Liver (tissue), 9 donors: ENCODE data around the gene TAC3. TPM values are rescaled to one million over a fixed set of nuclear protein-coding genes. Genes with fewer than 3 reads are reported as not detected.

Experiments
- DNase-seq: peaks from one replicate; pipeline ENCODE4 v3.0.0-alpha.2; 2017; ENCODE audit warnings: low spot score
- H3K27ac ChIP-seq, 2 donors: one replicate each; pipeline ENCODE4 v1.7.0; 2013; ENCODE audit warnings: inconsistent platforms in 2 of 2, low read length in 2 of 2, control low read depth in 1 of 2, low read depth in 1 of 2, mild to moderate bottlenecking in 1 of 2
- H3K27me3 ChIP-seq, 4 donors: one replicate each; pipeline versions ENCODE4 v1.6.1 to v1.7.0; 2013; ENCODE audit warnings: low read length in 3 of 4, inconsistent platforms in 1 of 4, mild to moderate bottlenecking in 1 of 4, moderate library complexity in 1 of 4; ENCODE audit not compliant: control insufficient read depth in 4 of 4, insufficient read depth in 4 of 4
- H3K36me3 ChIP-seq, 4 donors: one replicate each; pipeline versions ENCODE4 v1.6.1 to v1.7.0; 2013; ENCODE audit warnings: low read length in 3 of 4, mild to moderate bottlenecking in 3 of 4, low read depth in 1 of 4, moderate library complexity in 1 of 4; ENCODE audit not compliant: control insufficient read depth in 4 of 4, insufficient read depth in 3 of 4
- H3K4me1 ChIP-seq, 4 donors: one replicate each; pipeline versions ENCODE4 v1.6.1 to v1.7.0; 2013; ENCODE audit warnings: low read length in 3 of 4, mild to moderate bottlenecking in 3 of 4, moderate library complexity in 1 of 4; ENCODE audit not compliant: control insufficient read depth in 4 of 4, insufficient read depth in 4 of 4
- H3K4me3 ChIP-seq, 3 donors: one replicate each; pipeline versions ENCODE4 v1.6.1 to v1.7.0; 2013; ENCODE audit warnings: low read length in 3 of 3, control low read depth in 1 of 3, low read depth in 1 of 3, mild to moderate bottlenecking in 1 of 3
- H3K9ac ChIP-seq, 2 donors: one replicate each; pipeline ENCODE4 v1.7.0; 2013; ENCODE audit warnings: low read length in 2 of 2, mild to moderate bottlenecking in 2 of 2, moderate library complexity in 2 of 2, control low read depth in 1 of 2, low read depth in 1 of 2
- H3K9me3 ChIP-seq, 4 donors: one replicate each; pipeline versions ENCODE4 v1.6.1 to v1.7.0; 2013; ENCODE audit warnings: low read length in 3 of 4; ENCODE audit not compliant: control insufficient read depth in 4 of 4
- ATF3 ChIP-seq: IDR thresholded peaks from 2 replicates; pipeline ENCODE4 v1.6.1; 2016; ENCODE audit warnings: antibody characterized with exemption
- CTCF ChIP-seq: fragments of 150-350 bp; IDR thresholded peaks from 2 replicates; pipeline ENCODE4 v1.5.1; 2017; ENCODE audit warnings: improper control_type of control experiment, low read depth, low read length; ENCODE audit not compliant: missing input control
- FOXA1 ChIP-seq: IDR thresholded peaks from 2 replicates; pipeline ENCODE4 v1.6.1; 2016; ENCODE audit warnings: antibody characterized with exemption
- GABPA ChIP-seq, 2 donors: IDR thresholded peaks in 1 of 2; conservative IDR thresholded peaks in 1 of 2; 2 replicates each; pipeline ENCODE4 v1.6.1; 2016; ENCODE audit warnings: antibody characterized with exemption in 2 of 2, mild to moderate bottlenecking in 1 of 2, moderate library complexity in 1 of 2
- HNF4G ChIP-seq: IDR thresholded peaks from 2 replicates; pipeline ENCODE4 v1.6.1; 2016; ENCODE audit warnings: antibody characterized with exemption
- JUND ChIP-seq, 2 donors: IDR thresholded peaks; 2 replicates each; pipeline ENCODE4 v1.6.1; 2016; ENCODE audit warnings: antibody characterized with exemption in 2 of 2
- MAX ChIP-seq: IDR thresholded peaks from 2 replicates; pipeline ENCODE4 v1.6.1; 2016; ENCODE audit warnings: antibody characterized with exemption
- NR2F2 ChIP-seq: IDR thresholded peaks from 2 replicates; pipeline ENCODE4 v1.6.1; 2016; ENCODE audit warnings: antibody characterized with exemption
- RAD21 ChIP-seq, 2 donors: IDR thresholded peaks; 2 replicates each; pipeline ENCODE4 v1.6.1; 2016; ENCODE audit warnings: antibody characterized with exemption in 2 of 2, mild to moderate bottlenecking in 2 of 2
- SP1 ChIP-seq: IDR thresholded peaks from 2 replicates; pipeline ENCODE4 v1.6.1; 2018; ENCODE audit warnings: antibody characterized with exemption, mild to moderate bottlenecking
- TAF1 ChIP-seq: conservative IDR thresholded peaks from 2 replicates; pipeline ENCODE4 v1.6.1; 2016; ENCODE audit warnings: antibody characterized with exemption, mild to moderate bottlenecking
- YY1 ChIP-seq: IDR thresholded peaks from 2 replicates; pipeline ENCODE4 v1.6.1; 2016; ENCODE audit warnings: antibody characterized with exemption, mild to moderate bottlenecking
- ZBTB33 ChIP-seq: IDR thresholded peaks from 2 replicates; pipeline ENCODE4 v1.6.1; 2016; ENCODE audit warnings: antibody characterized with exemption
- WGBS: extraction: QIAGEN DNeasy Blood & Tissue Kit; methylation state at CpG from one replicate; pipeline ENCODE4 v1.1.7; 2013; 5-methylcytosine and 5-hydroxymethylcytosine counted together
- polyA plus RNA-seq, 2 donors: library from polyadenylated mRNA; stranded (reverse) in 1 of 2; unstranded in 1 of 2; fragments of 200-250 nt in 1 of 2; fragments of >200 nt in 1 of 2; fragmentation: Nextera tagmentation in 1 of 2; extraction: Ambion mirVana in 1 of 2; gene quantifications; one replicate each; pipeline versions ENCODE4 v1.2.1 to v1.2.3, GENCODE V29; 2013 to 2015
- total RNA-seq, 2 donors: library from RNA; depleted of rRNA; stranded (reverse); fragments of >200 nt; gene quantifications; one replicate each; pipeline ENCODE4 v1.2.3, GENCODE V29; 2014
- donor health status: healthy.
- donor health status: healthy.
- donor health status: healthy.
- donor health status: healthy.
- donor health status: healthy.

TAC3 gene
- total and polyA plus RNA-seq, 4 donors, result not detected

- TF ChIP-seq FOXA1, result no peak
- TF ChIP-seq CTCF, result peak; percentile 32
- WGBS, result under 1% methylated on average over 94 of the region's 94 CpGs
- H3K36me3 ChIP-seq, result peaks cover 5 to 13% (median 10%) of the 10 kb centered on the region in 4 donors
- H3K27me3 ChIP-seq, result no peaks in the 10 kb centered on the region
- H3K9ac ChIP-seq, result peak within 1 kb of the TSS; percentile 2 to 56
- peak within 1 kb of the TSS; percentile 12 to 46 for H3K27ac ChIP-seq
- H3K9me3 ChIP-seq, result no peaks in the 10 kb centered on the region
- peaks cover 8 to 48% (median 37%) of the 10 kb centered on the region in 4 donors for H3K4me1 ChIP-seq
- H3K4me3 ChIP-seq, result peak within 1 kb of the TSS; percentile 56 to 88 (median 69)
- DNase-seq, result peak; percentile 72
Measured at GRCh38 chr12:57005980-57006808, 10.1 kb downstream of the TAC3 start, which contains the start of gene ZBTB39. TSS of gene ZBTB39 (minus strand) at chr12:57006546. CDS start at chr12:57004917, 1,629 bp downstream.

- no peaks in the 10 kb centered on the region for H3K27me3 ChIP-seq
- TF ChIP-seq TAF1 (no peak), ATF3 (no peak), RAD21 (IDR thresholded peaks at IDR 0.05) (no peak), SP1 (no peak), GABPA (IDR thresholded peaks at IDR 0.05 in 1 of 2, conservative IDR thresholded peaks at IDR 0.05 in 1 of 2) (no peak), HNF4G (no peak), JUND (IDR thresholded peaks at IDR 0.05) (no peak), CTCF (no peak), NR2F2 (no peak), MAX (no peak), ZBTB33 (no peak), YY1 (no peak)
- no peak overlapping the region for H3K9ac ChIP-seq
- H3K27ac ChIP-seq, result no peak overlapping the region
- H3K9me3 ChIP-seq, result no peaks in the 10 kb centered on the region
- no peak overlapping the region for H3K4me3 ChIP-seq
- 91% methylated on average over 6 of the region's 6 CpGs for WGBS
- H3K36me3 ChIP-seq, result peaks cover 5 to 13% (median 10%) of the 10 kb centered on the region in 4 donors
- peaks cover 13 to 57% (median 49%) of the 10 kb centered on the region in 4 donors for H3K4me1 ChIP-seq
- DNase-seq, result no peak
Measured at GRCh38 chr12:57004651-57005050, 11.7 kb downstream of the TAC3 start.
